Measurements from ENCODE around the gene BMX. TPM values are rescaled to one million over a fixed set of nuclear protein-coding genes. Genes with fewer than 3 reads are reported as not detected.

The BMX gene
- total RNA-seq, 1 experiment from 2014 or later: not detected

- no peak overlapping the region for H4K5ac ChIP-seq (ENCODE audit: insufficient read length, low read depth, low read length)
- no peak overlapping the region for H3K56ac ChIP-seq (ENCODE audit: insufficient read length, low read depth, low read length)
- H2AK5ac ChIP-seq (ENCODE audit: insufficient read length, low read length): no peak overlapping the region
- H2BK12ac ChIP-seq (ENCODE audit: insufficient read length, low read depth, low read length): no peak overlapping the region
- H3K27ac ChIP-seq (ENCODE audit: insufficient read length, low read depth, low read length): no peak overlapping the region
- WGBS (ENCODE audit: extremely low coverage, insufficient read length, low lambda C conversion rate): no CpG with 5 or more reads among the region's 8 CpGs
- H4K20me1 ChIP-seq (ENCODE audit: control insufficient read depth, insufficient read depth, insufficient read length): no peaks in the 10 kb centered on the region
- H3K9me3 ChIP-seq (ENCODE audit: control insufficient read depth, low read depth, low read length): no peaks in the 10 kb centered on the region
- H3T11ph ChIP-seq (ENCODE audit: low read length): no peak overlapping the region
- H3K27me3 Mint-ChIP-seq (ENCODE audit: low read depth): peaks cover 11% of the 10 kb centered on the region
- H2BK15ac ChIP-seq (ENCODE audit: low read depth, low read length): no peak overlapping the region
- no peaks in the 10 kb centered on the region for H3K79me2 ChIP-seq (ENCODE audit: insufficient read depth, low read length)
- H3K23me2 ChIP-seq (ENCODE audit: insufficient read length, low read depth, low read length, poor library complexity, severe bottlenecking): no peaks in the 10 kb centered on the region
- no peak overlapping the region for H3K18ac ChIP-seq (ENCODE audit: insufficient read length, low read depth, low read length)
- no peak overlapping the region for H3K14ac ChIP-seq (ENCODE audit: insufficient read depth, low read length)
- no peaks in the 10 kb centered on the region for H3K27me3 ChIP-seq (ENCODE audit: insufficient read depth, low read length)
- no peaks in the 10 kb centered on the region for H3K79me1 ChIP-seq (ENCODE audit: insufficient read depth, low read depth, low read length, poor library complexity, severe bottlenecking)
- no peak overlapping the region for H4K91ac ChIP-seq (ENCODE audit: insufficient read length, low read depth, low read length)
- H2BK20ac ChIP-seq (ENCODE audit: low read depth, low read length, poor library complexity, severe bottlenecking): no peak overlapping the region
- no peak overlapping the region for H3K4ac ChIP-seq (ENCODE audit: low read depth, low read length)
- H2BK5ac ChIP-seq (ENCODE audit: insufficient read length, low read length): no peak overlapping the region
- no peaks in the 10 kb centered on the region; a peak in 1 of 5 replicates for H3K9me3 Mint-ChIP-seq
- DNase-seq: no peak
- H3K4me3 Mint-ChIP-seq: no peak overlapping the region
- no peak overlapping the region for H3K4me2 ChIP-seq (ENCODE audit: insufficient read depth, insufficient read length, low read length)
- no peak overlapping the region for H2AFZ ChIP-seq (ENCODE audit: low read length)
- no peak for TF ChIP-seq CTCF (conservative IDR thresholded peaks at IDR 0.05)
- H4K8ac ChIP-seq (replicated peaks; ENCODE audit: insufficient read length, low read depth, low read length): no peak overlapping the region
- no peaks in the 10 kb centered on the region for H3K36me3 Mint-ChIP-seq (ENCODE audit: insufficient read depth in 1 of 3, low read depth in 3 of 3)
- H3K9ac ChIP-seq (ENCODE audit: extremely low read depth, insufficient read length, low read length): no peak overlapping the region
- H3K4me1 Mint-ChIP-seq: no peaks in the 10 kb centered on the region
- no peak overlapping the region for H3K23ac ChIP-seq (ENCODE audit: insufficient read length, low read depth, low read length)
- H2BK120ac ChIP-seq (ENCODE audit: low read depth, low read length, poor library complexity, severe bottlenecking): no peak overlapping the region
- no peak overlapping the region for H3K27ac Mint-ChIP-seq
- no peaks in the 10 kb centered on the region for H3K4me1 ChIP-seq (ENCODE audit: insufficient read depth, low read length)
Measured at GRCh38 chrX:15525664-15526416, 25.2 kb downstream of the BMX start.

Measured in H9 (cell line).